WERI-Rb-1 (cell line): Measurements from ENCODE around the gene DOCK8.

ENCODE experiments used
- DNase-seq: peaks from one replicate; pipeline ENCODE4 v3.0.0-alpha.2; 2020
- H3K27ac ChIP-seq: fragments of 250-450 bp; sonication (Bioruptor Pico); 2 replicates; pipeline ENCODE4 v1.5.1; 2020; ENCODE audit warnings: mild to moderate bottlenecking, moderate library complexity
- H3K27me3 ChIP-seq: fragments of 250-450 bp; sonication (Bioruptor Pico); 2 replicates; pipeline ENCODE4 v1.5.1; 2021; ENCODE audit warnings: mild to moderate bottlenecking, low read depth, moderate library complexity; ENCODE audit not compliant: insufficient read depth, severe bottlenecking
- H3K36me3 ChIP-seq: fragments of 250-450 bp; sonication (Bioruptor Pico); 2 replicates; pipeline ENCODE4 v1.5.1; 2020; ENCODE audit warnings: mild to moderate bottlenecking, moderate library complexity
- H3K4me3 ChIP-seq: 2 replicates; pipeline ENCODE4 v1.5.1; 2011; ENCODE audit warnings: low read depth, mild to moderate bottlenecking, control low read depth, low read length
- H3K9me3 ChIP-seq: fragments of 250-450 bp; sonication (Bioruptor Pico); 2 replicates; pipeline ENCODE4 v1.5.1; 2021; ENCODE audit warnings: mild to moderate bottlenecking, moderate library complexity; ENCODE audit not compliant: severe bottlenecking
- TF ChIP-seq, protein P1 (sequence below): IDR thresholded peaks from 2 replicates; pipeline ENCODE4 v1.5.1; 2011; ENCODE audit warnings: low read depth, mild to moderate bottlenecking, control low read depth, inconsistent platforms, low read length

The DOCK8 gene

GRCh38 chr9:292915-293314 lies 78.2 kb downstream of the DOCK8 start:
- Histone ChIP-seq H3K36me3 (no peaks in the 10 kb centered on the region), H3K9me3 (no peaks in the 10 kb centered on the region), H3K27ac (no peak overlapping the region), H3K4me3 (no peak overlapping the region), H3K27me3 (no peaks in the 10 kb centered on the region)
- DNase-seq: no peak
- TF ChIP-seq, protein P1, sequence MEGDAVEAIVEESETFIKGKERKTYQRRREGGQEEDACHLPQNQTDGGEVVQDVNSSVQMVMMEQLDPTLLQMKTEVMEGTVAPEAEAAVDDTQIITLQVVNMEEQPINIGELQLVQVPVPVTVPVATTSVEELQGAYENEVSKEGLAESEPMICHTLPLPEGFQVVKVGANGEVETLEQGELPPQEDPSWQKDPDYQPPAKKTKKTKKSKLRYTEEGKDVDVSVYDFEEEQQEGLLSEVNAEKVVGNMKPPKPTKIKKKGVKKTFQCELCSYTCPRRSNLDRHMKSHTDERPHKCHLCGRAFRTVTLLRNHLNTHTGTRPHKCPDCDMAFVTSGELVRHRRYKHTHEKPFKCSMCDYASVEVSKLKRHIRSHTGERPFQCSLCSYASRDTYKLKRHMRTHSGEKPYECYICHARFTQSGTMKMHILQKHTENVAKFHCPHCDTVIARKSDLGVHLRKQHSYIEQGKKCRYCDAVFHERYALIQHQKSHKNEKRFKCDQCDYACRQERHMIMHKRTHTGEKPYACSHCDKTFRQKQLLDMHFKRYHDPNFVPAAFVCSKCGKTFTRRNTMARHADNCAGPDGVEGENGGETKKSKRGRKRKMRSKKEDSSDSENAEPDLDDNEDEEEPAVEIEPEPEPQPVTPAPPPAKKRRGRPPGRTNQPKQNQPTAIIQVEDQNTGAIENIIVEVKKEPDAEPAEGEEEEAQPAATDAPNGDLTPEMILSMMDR: peak; percentile 26; the same call in 1 of the 2 replicates

DNA sequence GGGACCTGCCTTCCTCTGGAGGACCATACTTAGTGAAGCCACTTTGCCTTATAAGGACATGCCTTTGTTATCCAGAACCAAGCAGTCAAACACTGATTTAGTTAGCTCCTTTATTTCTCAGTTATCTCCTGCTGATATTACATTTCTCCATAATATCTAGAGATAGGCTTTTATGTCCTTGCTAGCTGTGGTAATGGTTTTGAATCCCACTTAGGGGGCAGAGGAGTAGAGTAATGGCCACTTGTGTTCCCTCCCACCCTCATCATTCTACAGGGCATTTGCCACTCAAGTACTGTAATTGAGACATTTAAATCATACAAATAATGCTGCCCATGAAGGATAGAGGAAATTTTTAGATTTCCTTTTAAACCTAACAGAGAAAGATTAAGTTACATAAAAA lies 80.9 kb downstream of the DOCK8 start:
- TF ChIP-seq, protein P1: no peak
- Histone ChIP-seq H3K4me3 (no peak overlapping the region), H3K9me3 (no peaks in the 10 kb centered on the region), H3K27ac (no peak overlapping the region), H3K36me3 (no peaks in the 10 kb centered on the region), H3K27me3 (no peaks in the 10 kb centered on the region)
- no peak for DNase-seq

DNA sequence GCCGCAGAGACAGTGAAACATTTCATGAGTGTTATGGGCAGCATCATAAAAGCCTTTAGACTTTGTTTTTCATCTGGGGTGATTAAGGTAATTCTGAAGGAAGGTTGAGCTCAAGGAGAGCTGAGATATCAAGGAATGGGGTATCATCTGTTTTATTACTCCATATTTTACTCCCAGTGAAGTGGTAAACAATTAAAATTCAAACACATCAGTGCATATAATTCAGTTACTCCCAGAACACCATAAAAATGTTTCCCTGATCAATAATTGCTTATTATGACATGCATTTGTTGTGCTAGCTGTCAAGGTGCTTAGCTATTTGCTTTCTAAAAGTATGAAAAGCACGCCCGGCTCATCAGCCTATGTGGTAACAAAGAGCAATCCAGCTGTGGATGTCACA lies 81.7 kb downstream of the DOCK8 start:
- no peak overlapping the region for H3K27ac ChIP-seq
- no peaks in the 10 kb centered on the region for H3K27me3 ChIP-seq
- peaks cover 3% of the 10 kb centered on the region for H3K9me3 ChIP-seq
- H3K36me3 ChIP-seq: no peaks in the 10 kb centered on the region
- DNase-seq: no peak
- no peak overlapping the region for H3K4me3 ChIP-seq
- TF ChIP-seq, protein P1: no peak

GRCh38 chr9:297104-297972 lies 82.7 kb downstream of the DOCK8 start:
- TF ChIP-seq, protein P1: no peak
- Histone ChIP-seq H3K4me3 (no peak overlapping the region), H3K9me3 (peaks cover 6% of the 10 kb centered on the region), H3K36me3 (no peaks in the 10 kb centered on the region), H3K27me3 (no peaks in the 10 kb centered on the region), H3K27ac (no peak overlapping the region)
- DNase-seq: no peak

- Histone ChIP-seq H3K27ac (no peak overlapping the region), H3K36me3 (no peaks in the 10 kb centered on the region), H3K4me3 (no peak overlapping the region), H3K9me3 (peaks cover 6% of the 10 kb centered on the region), H3K27me3 (no peaks in the 10 kb centered on the region)
- TF ChIP-seq, protein P1: no peak
- no peak for DNase-seq
Measured at GRCh38 chr9:303502-303901, 88.8 kb downstream of the DOCK8 start.

- Histone ChIP-seq H3K36me3 (no peaks in the 10 kb centered on the region), H3K9me3 (peaks cover 6% of the 10 kb centered on the region), H3K4me3 (no peak overlapping the region), H3K27ac (no peak overlapping the region), H3K27me3 (no peaks in the 10 kb centered on the region)
- no peak for DNase-seq
- TF ChIP-seq, protein P1: no peak
Measured at GRCh38 chr9:304106-304505, 89.4 kb downstream of the DOCK8 start.
